A549 (cell line): ENCODE measurements around the gene UHRF2. TPM values are rescaled to one million over a fixed set of nuclear protein-coding genes. Genes with fewer than 3 reads are reported as not detected.
A peak's percentile ranks its signal among the peaks of the same experiment; 100 is the strongest.

Experiments used
- ATAC-seq, 2 experiments: fragments of 200-7000 bp in 1 of 2; fragments of >200 bp in 1 of 2; cut with Nextera tagmentation in 1 of 2; cut with Tn5 transposase in 1 of 2; 3 replicates each; pipeline versions ENCODE4 v1.8.0 to v1.9.1; 2018 to 2020; ENCODE audit warnings: mild to moderate bottlenecking in 1 of 2, moderate library complexity in 1 of 2
- CTCF ChIA-PET: fragments of 300-600 bp; sonication (Branson Sonifier 250); formaldehyde crosslinking; extraction: SDS; loops from one replicate; lab custom pipeline; 2021; ENCODE audit warnings: antibody characterized with exemption, inconsistent platforms; lab: Yijun Ruan, JAX
- POLR2A ChIA-PET: fragments of 350-600 bp; formaldehyde crosslinking; extraction: SDS; loops from one replicate; lab custom pipeline; 2021; ENCODE audit warnings: antibody characterized with exemption, inconsistent platforms; lab: Yijun Ruan, JAX
- DNase-seq, 2 experiments: peaks; one replicate each; pipeline versions ENCODE4 v3.0.0 to v3.0.0-alpha.2; 2011 to 2016; ENCODE audit warnings: low read depth in 1 of 2, low spot score in 1 of 2
- FAIRE-seq: peaks from 2 replicates; lab custom pipeline; 2011; peaks lifted over from hg19 to GRCh38; lab: Jason Lieb, UNC
- H3K27ac ChIP-seq, 2 experiments: fragments of >200 bp; sonication (Bioruptor Twin); formaldehyde crosslinking; 3 replicates each; pipeline ENCODE4 v1.5.1; 2016 to 2017
- H3K4me1 ChIP-seq: fragments of >200 bp; sonication (Bioruptor Twin); formaldehyde crosslinking; 3 replicates; pipeline ENCODE4 v1.6.1; 2016
- H3K4me2 ChIP-seq: fragments of >200 bp; sonication (Bioruptor Twin); formaldehyde crosslinking; 3 replicates; pipeline ENCODE4 v1.6.1; 2016
- H3K4me3 ChIP-seq: fragments of >200 bp; sonication (Bioruptor Twin); formaldehyde crosslinking; 3 replicates; pipeline ENCODE4 v1.5.1; 2016
- H3K9me3 ChIP-seq: fragments of >200 bp; sonication (Bioruptor Twin); formaldehyde crosslinking; 3 replicates; pipeline ENCODE4 v1.6.1; 2016
- BHLHE40 ChIP-seq: IDR thresholded peaks from 2 replicates; pipeline ENCODE4 v1.6.1; 2012; ENCODE audit warnings: low read depth, low read length, inconsistent platforms
- CBX2 ChIP-seq: fragments of 200-600 bp; sonication (generic); IDR thresholded peaks from 2 replicates; pipeline ENCODE4 v1.6.1; 2016; ENCODE audit warnings: low read depth, mild to moderate bottlenecking, borderline replicate concordance
- EHMT2 ChIP-seq: fragments of 200-600 bp; sonication (generic); IDR thresholded peaks from 2 replicates; pipeline ENCODE4 v1.6.1; 2016; ENCODE audit warnings: antibody characterized with exemption, low read depth, mild to moderate bottlenecking, moderate library complexity
- EP300 ChIP-seq, 2 experiments: fragments of >200 bp; sonication (Bioruptor Twin); formaldehyde crosslinking; IDR thresholded peaks; 2 replicates in 1 of 2; 3 replicates in 1 of 2; pipeline ENCODE4 v1.6.1; 2016 to 2017
- FOXS1 ChIP-seq: fragments of 250-450 bp; sonication (Bioruptor Pico); IDR thresholded peaks from 2 replicates; pipeline ENCODE4 v1.5.0; 2020; ENCODE audit warnings: mild to moderate bottlenecking, moderate library complexity
- GATA3 ChIP-seq: IDR thresholded peaks from 2 replicates; pipeline ENCODE4 v1.6.1; 2012; ENCODE audit warnings: borderline replicate concordance
- JUN ChIP-seq, 2 experiments: fragments of >200 bp; sonication (Bioruptor Twin); formaldehyde crosslinking; IDR thresholded peaks; 2 replicates in 1 of 2; 3 replicates in 1 of 2; pipeline ENCODE4 v1.6.1; 2016 to 2017
- MAFK ChIP-seq: fragments of 450-650 bp; IDR thresholded peaks from 2 replicates; pipeline ENCODE4 v1.6.1; 2014; ENCODE audit not compliant: partially characterized antibody
- MYC ChIP-seq: IDR thresholded peaks from 2 replicates; pipeline ENCODE4 v1.6.1; 2012; ENCODE audit warnings: mild to moderate bottlenecking, inconsistent platforms, low read length, improper control_type of control experiment, borderline replicate concordance
- NFE2L2 ChIP-seq: fragments of 150-350 bp; conservative IDR thresholded peaks from 2 replicates; pipeline ENCODE4 v1.6.1; 2014; ENCODE audit warnings: low read length
- NPAS2 ChIP-seq: fragments of 250-450 bp; sonication (Bioruptor Pico); IDR thresholded peaks from 2 replicates; pipeline ENCODE4 v1.8.0; 2022; ENCODE audit warnings: mild to moderate bottlenecking, moderate library complexity, borderline replicate concordance
- POLR2AphosphoS2 ChIP-seq: conservative IDR thresholded peaks from 2 replicates; pipeline ENCODE4 v1.6.1; 2012; ENCODE audit warnings: low read length, improper control_type of control experiment, inconsistent platforms
- RCOR1 ChIP-seq: fragments of 150-350 bp; IDR thresholded peaks from 2 replicates; pipeline ENCODE4 v1.6.1; 2014; ENCODE audit warnings: antibody characterized with exemption, low read length, low read depth
- RFX5 ChIP-seq: fragments of 450-650 bp; IDR thresholded peaks from 2 replicates; pipeline ENCODE4 v1.7.1; 2014; ENCODE audit warnings: antibody characterized with exemption, mild to moderate bottlenecking, moderate library complexity
- SREBF2 ChIP-seq: fragments of 450-650 bp; IDR thresholded peaks from 2 replicates; pipeline ENCODE4 v1.6.1; 2014; ENCODE audit warnings: mild to moderate bottlenecking, moderate library complexity
- ZC3H11A ChIP-seq: fragments of 450-650 bp; IDR thresholded peaks from 2 replicates; pipeline ENCODE4 v1.6.1; 2014; ENCODE audit warnings: antibody characterized with exemption, mild to moderate bottlenecking
- ZFP36 ChIP-seq: fragments of 450-650 bp; IDR thresholded peaks from 2 replicates; pipeline ENCODE4 v1.6.1; 2014; ENCODE audit warnings: borderline replicate concordance; ENCODE audit not compliant: partially characterized antibody
- ZNF302 ChIP-seq: fragments of 250-450 bp; sonication (Bioruptor Pico); IDR thresholded peaks from 2 replicates; pipeline ENCODE4 v1.9.0; 2021; ENCODE audit warnings: inconsistent platforms, mild to moderate bottlenecking, moderate library complexity
- WGBS: methylation state at CpG from one replicate; pipeline ENCODE4 v1.1.6; 2017; ENCODE audit errors: missing lambda C conversion rate; 5-methylcytosine and 5-hydroxymethylcytosine counted together
- polyA plus RNA-seq, 4 experiments: library from polyadenylated mRNA; depleted of rRNA in 3 of 4; stranded (reverse); fragments of >200 nt; fragmentation: RNase III in 1 of 4; extraction: RNeasy Plus Mini Kit Qiagen cat#74134 plus additional on column Dnase treatment in 1 of 4; gene quantifications; 2 replicates in 3 of 4; 3 replicates in 1 of 4; pipeline ENCODE4 v1.2.3, GENCODE V29; 2011 to 2017
- TF ChIP-seq, protein P1 (sequence below): fragments of >200 bp; sonication (Bioruptor Twin); formaldehyde crosslinking; IDR thresholded peaks from 3 replicates; pipeline ENCODE4 v1.5.1; 2016
- TF ChIP-seq, protein P2 (sequence below): fragments of 250-450 bp; sonication (Bioruptor Pico); IDR thresholded peaks from 2 replicates; pipeline ENCODE4 v1.5.0; 2021; ENCODE audit warnings: mild to moderate bottlenecking, moderate library complexity, borderline replicate concordance
- TF ChIP-seq, protein P3 (sequence below): fragments of >200 bp; sonication (Bioruptor Twin); formaldehyde crosslinking; IDR thresholded peaks from 2 replicates; pipeline ENCODE4 v1.6.1; 2016
- TF ChIP-seq, protein P4 (sequence below): IDR thresholded peaks from 2 replicates; pipeline ENCODE4 v1.6.1; 2012
- TF ChIP-seq, protein P5 (sequence below): IDR thresholded peaks from 2 replicates; pipeline ENCODE4 v1.6.1; 2012; ENCODE audit warnings: low read depth, borderline replicate concordance
- TF ChIP-seq, protein P6 (sequence below): fragments of 200-600 bp; sonication (generic); IDR thresholded peaks from 2 replicates; pipeline ENCODE4 v1.6.1; 2016; ENCODE audit warnings: antibody characterized with exemption, mild to moderate bottlenecking, moderate library complexity

UHRF2 gene
- polyA plus RNA-seq, 2 of the 4 experiments (the other 2 are of a cell fraction), result 28.6 to 74.3 TPM

DNA sequence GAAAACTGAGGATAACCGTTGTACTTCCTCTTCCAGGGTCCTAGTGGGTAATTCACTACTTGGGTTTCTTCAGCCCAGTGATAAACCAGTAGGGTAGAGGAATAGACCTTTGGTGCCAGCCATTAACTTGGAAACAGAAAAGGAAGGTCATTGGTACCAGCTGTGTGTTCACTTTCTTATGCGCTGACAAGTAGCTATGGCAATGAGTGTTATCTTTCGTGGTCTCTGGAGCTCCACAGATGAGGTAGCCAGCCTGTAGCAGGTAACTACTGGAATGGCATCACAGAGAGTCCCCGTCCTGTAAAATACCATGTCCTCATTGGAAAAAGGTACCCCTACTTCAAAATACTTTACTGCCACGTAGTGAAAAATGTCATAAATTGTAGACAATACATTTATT lies 2.3 kb downstream of the UHRF2 start (continued):
- TF ChIP-seq NPAS2 (CRISPR knock-in tag), result no peak
- TF ChIP-seq JUN (IDR thresholded peaks at IDR 0.05), result no peak
- TF ChIP-seq EP300 (IDR thresholded peaks at IDR 0.05), result no peak
- TF ChIP-seq ZC3H11A, result no peak
- TF ChIP-seq MAFK, result no peak
- TF ChIP-seq, protein P1, sequence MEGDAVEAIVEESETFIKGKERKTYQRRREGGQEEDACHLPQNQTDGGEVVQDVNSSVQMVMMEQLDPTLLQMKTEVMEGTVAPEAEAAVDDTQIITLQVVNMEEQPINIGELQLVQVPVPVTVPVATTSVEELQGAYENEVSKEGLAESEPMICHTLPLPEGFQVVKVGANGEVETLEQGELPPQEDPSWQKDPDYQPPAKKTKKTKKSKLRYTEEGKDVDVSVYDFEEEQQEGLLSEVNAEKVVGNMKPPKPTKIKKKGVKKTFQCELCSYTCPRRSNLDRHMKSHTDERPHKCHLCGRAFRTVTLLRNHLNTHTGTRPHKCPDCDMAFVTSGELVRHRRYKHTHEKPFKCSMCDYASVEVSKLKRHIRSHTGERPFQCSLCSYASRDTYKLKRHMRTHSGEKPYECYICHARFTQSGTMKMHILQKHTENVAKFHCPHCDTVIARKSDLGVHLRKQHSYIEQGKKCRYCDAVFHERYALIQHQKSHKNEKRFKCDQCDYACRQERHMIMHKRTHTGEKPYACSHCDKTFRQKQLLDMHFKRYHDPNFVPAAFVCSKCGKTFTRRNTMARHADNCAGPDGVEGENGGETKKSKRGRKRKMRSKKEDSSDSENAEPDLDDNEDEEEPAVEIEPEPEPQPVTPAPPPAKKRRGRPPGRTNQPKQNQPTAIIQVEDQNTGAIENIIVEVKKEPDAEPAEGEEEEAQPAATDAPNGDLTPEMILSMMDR, result no peak
- no peak for TF ChIP-seq SREBF2
- no peak for TF ChIP-seq POLR2AphosphoS2
- TF ChIP-seq ZNF302 (CRISPR knock-in tag), result no peak
- TF ChIP-seq, protein P2, sequence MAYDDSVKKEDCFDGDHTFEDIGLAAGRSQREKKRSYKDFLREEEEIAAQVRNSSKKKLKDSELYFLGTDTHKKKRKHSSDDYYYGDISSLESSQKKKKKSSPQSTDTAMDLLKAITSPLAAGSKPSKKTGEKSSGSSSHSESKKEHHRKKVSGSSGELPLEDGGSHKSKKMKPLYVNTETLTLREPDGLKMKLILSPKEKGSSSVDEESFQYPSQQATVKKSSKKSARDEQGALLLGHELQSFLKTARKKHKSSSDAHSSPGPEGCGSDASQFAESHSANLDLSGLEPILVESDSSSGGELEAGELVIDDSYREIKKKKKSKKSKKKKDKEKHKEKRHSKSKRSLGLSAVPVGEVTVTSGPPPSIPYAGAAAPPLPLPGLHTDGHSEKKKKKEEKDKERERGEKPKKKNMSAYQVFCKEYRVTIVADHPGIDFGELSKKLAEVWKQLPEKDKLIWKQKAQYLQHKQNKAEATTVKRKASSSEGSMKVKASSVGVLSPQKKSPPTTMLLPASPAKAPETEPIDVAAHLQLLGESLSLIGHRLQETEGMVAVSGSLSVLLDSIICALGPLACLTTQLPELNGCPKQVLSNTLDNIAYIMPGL, result no peak
- no peak for TF ChIP-seq BHLHE40
- TF ChIP-seq ZFP36, result no peak

DNA sequence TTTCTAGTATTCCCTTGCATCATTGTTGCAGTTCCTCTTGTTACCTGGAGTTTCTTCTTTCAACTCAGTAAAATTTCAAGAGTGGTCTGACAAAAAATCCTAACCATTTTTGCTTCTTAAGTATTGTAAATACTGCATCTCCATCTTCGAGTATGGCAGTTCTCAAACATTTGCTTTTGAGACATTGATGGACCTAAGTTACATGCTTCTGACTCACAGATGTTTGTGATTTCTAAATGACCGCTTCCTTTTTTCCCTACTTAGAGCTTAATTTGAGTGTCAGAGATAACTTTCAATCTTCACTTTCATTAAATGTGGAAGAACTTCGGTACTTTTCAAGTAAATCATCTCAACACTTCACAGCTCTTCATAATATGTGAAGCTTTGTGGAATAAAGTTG lies 4.2 kb downstream of the UHRF2 start:
- Histone ChIP-seq H3K27ac (no peak overlapping the region), H3K4me2 (peak overlapping the region; percentile 6; the same call in 1 of the 3 replicates), H3K4me1 (peaks cover 22% of the 10 kb centered on the region), H3K4me3 (no peak overlapping the region), H3K9me3 (no peaks in the 10 kb centered on the region)
- FAIRE-seq (no peak), DNase-seq (no peak), ATAC-seq (no peak)
- 73% methylated on average over 3 of the region's 3 CpGs for WGBS
- POLR2A ChIA-PET, result no interaction called here
- TF ChIP-seq, protein P3, sequence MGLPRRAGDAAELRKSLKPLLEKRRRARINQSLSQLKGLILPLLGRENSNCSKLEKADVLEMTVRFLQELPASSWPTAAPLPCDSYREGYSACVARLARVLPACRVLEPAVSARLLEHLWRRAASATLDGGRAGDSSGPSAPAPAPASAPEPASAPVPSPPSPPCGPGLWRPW, result no peak
- TF ChIP-seq EP300 (IDR thresholded peaks at IDR 0.05) (no peak), EHMT2 (no peak), GATA3 (no peak), POLR2AphosphoS2 (no peak), CBX2 (no peak), NFE2L2 (no peak), RCOR1 (no peak)
- TF ChIP-seq, protein P4, sequence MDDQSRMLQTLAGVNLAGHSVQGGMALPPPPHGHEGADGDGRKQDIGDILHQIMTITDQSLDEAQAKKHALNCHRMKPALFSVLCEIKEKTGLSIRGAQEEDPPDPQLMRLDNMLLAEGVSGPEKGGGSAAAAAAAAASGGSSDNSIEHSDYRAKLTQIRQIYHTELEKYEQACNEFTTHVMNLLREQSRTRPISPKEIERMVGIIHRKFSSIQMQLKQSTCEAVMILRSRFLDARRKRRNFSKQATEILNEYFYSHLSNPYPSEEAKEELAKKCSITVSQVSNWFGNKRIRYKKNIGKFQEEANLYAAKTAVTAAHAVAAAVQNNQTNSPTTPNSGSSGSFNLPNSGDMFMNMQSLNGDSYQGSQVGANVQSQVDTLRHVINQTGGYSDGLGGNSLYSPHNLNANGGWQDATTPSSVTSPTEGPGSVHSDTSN, result no peak
- TF ChIP-seq, protein P5, sequence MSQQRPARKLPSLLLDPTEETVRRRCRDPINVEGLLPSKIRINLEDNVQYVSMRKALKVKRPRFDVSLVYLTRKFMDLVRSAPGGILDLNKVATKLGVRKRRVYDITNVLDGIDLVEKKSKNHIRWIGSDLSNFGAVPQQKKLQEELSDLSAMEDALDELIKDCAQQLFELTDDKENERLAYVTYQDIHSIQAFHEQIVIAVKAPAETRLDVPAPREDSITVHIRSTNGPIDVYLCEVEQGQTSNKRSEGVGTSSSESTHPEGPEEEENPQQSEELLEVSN, result no peak
- CTCF ChIA-PET, result interaction anchor here (0.9 kb wide), 1 partner anchor 62 kb away, joined by 3 read pairs; no protein-coding TSS in a partner anchor

DNA sequence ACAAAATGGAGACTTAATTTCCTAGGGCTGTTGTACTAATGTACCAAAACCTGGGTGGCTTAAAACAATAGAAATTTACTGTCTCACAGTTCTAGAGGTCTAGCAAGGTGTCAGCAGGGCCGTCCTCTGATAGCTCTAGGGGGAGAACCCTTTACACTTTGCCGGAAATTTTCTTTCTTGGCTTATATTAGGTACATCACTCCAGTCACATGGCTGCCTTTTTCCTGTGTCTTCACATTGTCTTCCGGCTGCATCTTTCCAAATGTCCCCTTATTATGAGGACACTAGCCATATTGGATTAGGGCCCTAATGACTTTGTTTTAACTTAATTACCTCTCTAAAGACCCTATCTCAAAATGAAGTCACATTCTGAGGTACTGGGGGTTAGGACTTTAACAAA lies 5.8 kb downstream of the UHRF2 start:
- ATAC-seq (no peak), DNase-seq (no peak), FAIRE-seq (no peak)
- POLR2A ChIA-PET, result no interaction called here
- CTCF ChIA-PET, result no interaction called here
- no peak overlapping the region for H3K4me3 ChIP-seq
- no peaks in the 10 kb centered on the region for H3K9me3 ChIP-seq
- WGBS, result 95% methylated on average over 3 of the region's 3 CpGs
- H3K4me1 ChIP-seq, result peaks cover 18% of the 10 kb centered on the region; the same call in 2 of the 3 replicates
- no peak overlapping the region for H3K27ac ChIP-seq
- no peak overlapping the region for H3K4me2 ChIP-seq
- no peak for TF ChIP-seq MYC
- no peak for TF ChIP-seq FOXS1 (CRISPR knock-in tag)
- TF ChIP-seq, protein P6, sequence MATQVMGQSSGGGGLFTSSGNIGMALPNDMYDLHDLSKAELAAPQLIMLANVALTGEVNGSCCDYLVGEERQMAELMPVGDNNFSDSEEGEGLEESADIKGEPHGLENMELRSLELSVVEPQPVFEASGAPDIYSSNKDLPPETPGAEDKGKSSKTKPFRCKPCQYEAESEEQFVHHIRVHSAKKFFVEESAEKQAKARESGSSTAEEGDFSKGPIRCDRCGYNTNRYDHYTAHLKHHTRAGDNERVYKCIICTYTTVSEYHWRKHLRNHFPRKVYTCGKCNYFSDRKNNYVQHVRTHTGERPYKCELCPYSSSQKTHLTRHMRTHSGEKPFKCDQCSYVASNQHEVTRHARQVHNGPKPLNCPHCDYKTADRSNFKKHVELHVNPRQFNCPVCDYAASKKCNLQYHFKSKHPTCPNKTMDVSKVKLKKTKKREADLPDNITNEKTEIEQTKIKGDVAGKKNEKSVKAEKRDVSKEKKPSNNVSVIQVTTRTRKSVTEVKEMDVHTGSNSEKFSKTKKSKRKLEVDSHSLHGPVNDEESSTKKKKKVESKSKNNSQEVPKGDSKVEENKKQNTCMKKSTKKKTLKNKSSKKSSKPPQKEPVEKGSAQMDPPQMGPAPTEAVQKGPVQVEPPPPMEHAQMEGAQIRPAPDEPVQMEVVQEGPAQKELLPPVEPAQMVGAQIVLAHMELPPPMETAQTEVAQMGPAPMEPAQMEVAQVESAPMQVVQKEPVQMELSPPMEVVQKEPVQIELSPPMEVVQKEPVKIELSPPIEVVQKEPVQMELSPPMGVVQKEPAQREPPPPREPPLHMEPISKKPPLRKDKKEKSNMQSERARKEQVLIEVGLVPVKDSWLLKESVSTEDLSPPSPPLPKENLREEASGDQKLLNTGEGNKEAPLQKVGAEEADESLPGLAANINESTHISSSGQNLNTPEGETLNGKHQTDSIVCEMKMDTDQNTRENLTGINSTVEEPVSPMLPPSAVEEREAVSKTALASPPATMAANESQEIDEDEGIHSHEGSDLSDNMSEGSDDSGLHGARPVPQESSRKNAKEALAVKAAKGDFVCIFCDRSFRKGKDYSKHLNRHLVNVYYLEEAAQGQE, result no peak
- TF ChIP-seq BHLHE40, result no peak
- TF ChIP-seq, protein P4, result no peak
- TF ChIP-seq RFX5, result no peak
- TF ChIP-seq, protein P5, result no peak
